HG03175 (cell line): ENCODE data around the gene NUDT7.

Experiments
- ATAC-seq: cut with Tn5 transposase; IDR thresholded peaks from one replicate; pipeline ENCODE4 v1.9.1; 2021; ENCODE audit warnings: mild to moderate bottlenecking, moderate library complexity; ENCODE audit not compliant: unreplicated experiment

Gene NUDT7

GRCh38 chr16:77775911-77776909, 53.9 kb downstream of the NUDT7 start:
- ATAC-seq = no peak

GRCh38 chr16:77777745-77778144, 55.4 kb downstream of the NUDT7 start:
- no peak for ATAC-seq

- ATAC-seq = no peak
Measured at GRCh38 chr16:77780378-77780837, 58.1 kb downstream of the NUDT7 start.

GRCh38 chr16:77781091-77781490, 58.8 kb downstream of the NUDT7 start:
- ATAC-seq = no peak

- no peak for ATAC-seq
Measured at GRCh38 chr16:77782694-77783093, 60.4 kb downstream of the NUDT7 start.

- ATAC-seq = no peak
Measured at GRCh38 chr16:77784441-77785372, 62.4 kb downstream of the NUDT7 start.

GRCh38 chr16:77785373-77785764, 63.1 kb downstream of the NUDT7 start:
- ATAC-seq = no peak

- no peak for ATAC-seq
Measured at GRCh38 chr16:77786186-77786847, 64.0 kb downstream of the NUDT7 start.

GRCh38 chr16:77787452-77787851, 65.1 kb downstream of the NUDT7 start:
- ATAC-seq = no peak

GRCh38 chr16:77788181-77789084, 66.1 kb downstream of the NUDT7 start, which contains the start of gene VAT1L:
VAT1L (plus strand) TSS chr16:77788564; CDS start chr16:77788683, 119 bp downstream.
- no peak for ATAC-seq

- ATAC-seq = no peak
Measured at GRCh38 chr16:77789085-77790008, 67.0 kb downstream of the NUDT7 start.

- ATAC-seq = no peak
Measured at GRCh38 chr16:77790009-77790372, 67.7 kb downstream of the NUDT7 start.

- no peak for ATAC-seq
Measured at GRCh38 chr16:77790912-77791311, 68.6 kb downstream of the NUDT7 start.
